EL (cell line): ENCODE results near the gene MAZ.

ENCODE experiments used
- DNase-seq: peaks from one replicate; pipeline ENCODE4 v3.0.0-alpha.2; 2016

Gene MAZ

GRCh38 chr16:29809850-29810698, 3.7 kb downstream of the MAZ start:
- no peak for DNase-seq

DNA sequence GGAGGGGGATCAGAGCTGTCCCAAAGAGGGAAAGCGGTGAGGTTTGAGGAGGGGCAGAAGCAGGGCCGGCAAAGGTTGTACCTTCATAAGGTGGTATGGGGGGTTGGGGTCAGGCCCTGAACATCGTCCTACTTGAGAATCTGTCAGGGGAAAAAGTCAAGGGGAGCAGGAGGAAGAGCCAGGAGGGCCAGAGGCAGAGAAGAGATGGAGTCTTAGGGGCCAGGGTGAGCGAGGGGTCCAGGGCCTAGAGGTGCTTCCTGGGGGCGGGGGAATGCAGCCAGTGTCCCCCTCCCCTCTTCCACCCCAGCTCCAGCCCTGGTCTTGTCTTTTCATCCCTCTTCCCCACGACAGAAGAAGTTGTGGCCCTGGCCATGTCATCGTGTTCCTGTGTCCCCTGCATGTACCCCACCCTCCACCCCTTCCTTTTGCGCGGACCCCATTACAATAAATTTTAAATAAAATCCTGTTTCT, 4.4 kb downstream of the MAZ start:
- DNase-seq, result no peak

DNA sequence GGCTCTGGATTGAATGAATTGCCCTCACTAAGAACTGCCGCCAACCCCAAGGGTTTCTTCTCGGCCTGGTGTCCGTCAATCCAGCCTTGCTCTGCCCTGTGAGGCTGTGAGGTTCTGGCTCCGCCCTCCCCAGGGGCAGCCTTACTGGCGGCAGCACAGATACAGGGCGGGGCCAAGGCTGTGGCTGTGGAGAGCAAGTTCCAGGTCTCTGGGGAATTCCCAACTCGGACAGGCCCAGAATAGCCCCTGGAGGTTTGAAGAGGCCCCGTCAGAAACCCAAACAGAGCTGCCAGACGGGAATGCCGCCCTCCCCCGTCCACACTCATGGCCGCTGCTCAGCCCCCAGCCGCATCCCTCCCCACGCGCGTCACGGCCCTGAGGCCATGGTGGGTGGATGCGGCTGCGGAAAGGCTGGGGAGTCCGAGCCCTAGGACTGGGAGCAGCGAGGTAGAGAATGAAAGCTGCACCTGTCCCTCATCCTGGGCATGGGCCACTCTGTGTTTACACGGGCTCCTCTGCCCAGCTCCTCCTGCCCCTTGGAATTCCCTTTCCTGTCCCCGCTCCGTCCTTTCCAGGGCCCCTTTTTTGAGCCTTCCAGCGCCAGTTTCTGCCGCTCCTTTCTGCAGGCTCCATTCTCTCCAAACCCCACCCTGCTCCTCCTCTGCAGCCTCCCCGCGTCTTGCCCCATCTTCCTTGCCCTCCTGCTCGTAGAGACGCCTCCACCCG, 5.0 kb downstream of the MAZ start:
- DNase-seq, result peak; percentile 99

DNA sequence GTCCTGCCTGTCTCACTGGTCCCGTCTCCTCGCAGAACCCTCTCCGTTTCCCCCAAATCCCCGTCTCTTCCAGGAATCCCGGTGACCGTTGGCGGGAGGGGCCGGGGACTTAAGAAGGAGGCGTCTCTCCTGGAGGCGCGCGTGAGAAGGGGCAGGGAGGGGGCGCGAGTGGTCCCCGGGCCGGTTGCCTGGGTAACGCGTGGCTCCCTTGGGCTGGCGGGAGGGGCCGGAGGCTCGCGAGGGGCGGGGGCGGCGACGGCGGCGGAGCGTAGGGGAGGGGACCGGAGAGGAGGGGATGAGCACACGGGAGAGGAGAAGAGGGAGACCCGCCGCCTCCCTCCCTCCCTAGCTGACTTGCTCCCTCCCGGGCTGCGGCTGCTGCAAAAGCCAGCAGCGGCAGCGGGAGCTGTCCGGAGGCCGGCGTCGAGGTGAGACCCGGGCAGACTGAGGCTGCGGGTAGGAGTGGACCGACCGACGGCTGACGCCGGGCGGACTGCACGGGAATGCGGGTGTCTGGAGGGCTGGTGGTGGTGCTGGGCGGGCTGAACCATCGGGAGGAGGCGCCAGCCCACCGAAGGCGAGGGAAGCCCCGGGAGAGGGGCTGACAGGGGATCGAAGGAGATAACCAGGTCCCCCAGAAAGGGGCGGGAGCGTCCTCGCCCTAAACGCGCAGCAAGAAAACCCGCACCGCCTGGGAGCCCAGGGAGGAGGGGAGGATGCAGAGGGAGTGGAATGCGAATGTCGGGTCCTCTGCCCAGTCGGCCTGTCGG, 5.8 kb downstream of the MAZ start, which contains the start of gene PRRT2:
Gene PRRT2 (plus strand): TSS at position 298 of the 770 bp plus-strand sequence. CDS start 862 bp downstream, outside the sequence.
- DNase-seq, result peak; percentile 55

DNA sequence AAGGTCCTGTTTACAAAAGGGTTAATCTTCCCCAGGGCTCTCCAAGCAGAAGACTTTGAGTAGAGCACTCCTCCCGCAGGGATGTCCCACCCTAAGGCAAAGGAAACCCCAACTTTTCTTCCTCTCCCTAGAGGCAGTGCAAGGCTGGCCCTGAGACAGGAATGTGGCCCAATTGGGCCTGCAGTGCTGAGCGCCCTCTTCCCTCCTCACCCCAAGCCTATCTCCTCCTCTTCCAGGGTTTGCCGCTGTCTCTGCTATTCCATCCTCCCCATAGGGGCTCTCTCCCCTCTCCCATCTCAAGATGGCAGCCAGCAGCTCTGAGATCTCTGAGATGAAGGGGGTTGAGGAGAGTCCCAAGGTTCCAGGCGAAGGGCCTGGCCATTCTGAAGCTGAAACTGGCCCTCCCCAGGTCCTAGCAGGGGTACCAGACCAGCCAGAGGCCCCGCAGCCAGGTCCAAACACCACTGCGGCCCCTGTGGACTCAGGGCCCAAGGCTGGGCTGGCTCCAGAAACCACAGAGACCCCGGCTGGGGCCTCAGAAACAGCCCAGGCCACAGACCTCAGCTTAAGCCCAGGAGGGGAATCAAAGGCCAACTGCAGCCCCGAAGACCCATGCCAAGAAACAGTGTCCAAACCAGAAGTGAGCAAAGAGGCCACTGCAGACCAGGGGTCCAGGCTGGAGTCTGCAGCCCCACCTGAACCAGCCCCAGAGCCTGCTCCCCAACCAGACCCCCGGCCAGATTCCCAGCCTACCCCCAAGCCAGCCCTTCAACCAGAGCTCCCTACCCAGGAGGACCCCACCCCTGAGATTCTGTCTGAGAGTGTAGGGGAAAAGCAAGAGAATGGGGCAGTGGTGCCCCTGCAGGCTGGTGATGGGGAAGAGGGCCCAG, 6.7 kb downstream of the MAZ start:
- DNase-seq, result no peak

GRCh38 chr16:29813644-29814562, 7.6 kb downstream of the MAZ start:
- DNase-seq, result no peak

DNA sequence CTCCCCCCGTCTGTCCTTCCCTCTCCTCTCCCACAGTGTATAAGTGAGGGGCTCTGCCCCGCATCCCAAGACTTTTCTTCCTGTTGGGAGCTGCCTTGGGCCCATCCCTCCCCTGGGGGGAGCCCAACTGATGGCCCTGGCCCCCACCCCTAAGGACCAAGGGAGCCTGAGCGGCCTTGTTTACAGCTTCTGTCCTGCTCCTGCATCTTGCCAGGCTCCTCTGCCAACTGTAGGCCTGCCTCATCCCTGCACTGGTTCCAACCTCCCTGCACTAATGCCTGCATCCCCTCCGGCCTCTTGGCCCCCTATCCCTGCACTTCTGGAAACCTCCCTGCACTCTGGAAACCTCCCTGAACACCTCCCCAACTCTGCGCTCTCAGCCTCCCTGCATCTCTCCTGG, 8.3 kb downstream of the MAZ start:
- DNase-seq, result no peak

DNA sequence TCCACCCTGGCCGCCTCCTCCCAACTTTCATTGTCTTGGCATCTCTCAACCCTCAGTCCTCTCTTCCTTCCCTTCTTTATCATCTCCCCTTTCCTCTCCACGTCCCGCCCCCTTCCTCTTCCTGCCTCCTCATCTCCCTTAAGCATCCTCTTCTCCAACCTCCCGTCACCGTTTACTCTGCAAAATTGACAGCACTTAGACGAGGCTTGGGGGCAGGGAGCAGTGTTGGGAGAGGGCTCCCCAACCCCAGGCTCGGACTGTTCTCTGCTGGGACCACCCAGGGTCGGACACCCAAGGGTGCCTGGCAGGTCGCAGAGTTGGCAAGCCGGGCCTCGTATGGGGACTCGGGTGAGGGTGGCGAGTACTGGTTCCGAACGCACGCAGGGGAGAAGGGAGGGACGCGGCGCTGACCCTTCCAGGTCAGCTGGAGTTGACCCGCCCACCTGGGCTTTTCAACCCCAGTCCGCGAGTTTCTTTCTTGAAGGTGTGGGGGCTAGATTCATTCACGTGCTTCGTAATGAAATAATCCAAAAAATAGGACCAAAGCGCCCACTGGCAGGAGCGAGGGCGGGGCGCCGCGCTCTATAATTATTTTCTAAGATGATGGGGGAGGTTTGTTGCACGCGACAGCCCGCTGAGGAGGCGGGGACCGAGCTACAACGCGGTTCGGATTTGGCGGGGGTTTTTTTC, 8.8 kb downstream of the MAZ start:
- DNase-seq, result peak; percentile 45

- DNase-seq, result peak; percentile 99
Measured at GRCh38 chr16:29815793-29816693, 9.7 kb downstream of the MAZ start, which contains the start of gene PAGR1. Gene PAGR1 (plus strand): TSS chr16:29816152. CDS start chr16:29816526, 374 bp downstream.

- DNase-seq, result peak; percentile 76
Measured at GRCh38 chr16:29816694-29817441, 10.5 kb downstream of the MAZ start.

GRCh38 chr16:29818082-29818481, 11.8 kb downstream of the MAZ start:
- no peak for DNase-seq

GRCh38 chr16:29819506-29819905, 13.2 kb downstream of the MAZ start:
- no peak for DNase-seq

DNA sequence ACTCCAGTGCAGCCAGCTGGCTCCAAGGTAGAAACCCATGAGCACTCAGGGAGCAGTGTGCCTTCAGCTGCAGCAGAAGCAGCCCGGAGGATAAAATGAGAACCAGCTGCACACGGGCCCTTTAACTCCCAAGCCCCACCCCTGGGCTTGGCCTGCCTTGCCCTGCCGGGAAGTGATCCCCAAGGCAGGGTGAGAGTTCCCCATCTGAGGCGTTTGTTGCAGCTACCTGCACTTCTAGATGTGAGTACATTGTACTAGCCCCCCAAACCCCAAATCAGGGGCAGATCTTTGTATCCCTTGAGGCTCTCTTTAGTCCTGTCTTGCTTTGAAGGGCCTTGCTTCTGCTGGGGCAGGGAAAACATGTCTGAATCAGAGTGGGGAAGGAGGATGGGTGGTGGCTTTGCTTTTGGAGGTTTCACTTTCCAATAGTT, 14.0 kb downstream of the MAZ start, which contains the start of gene MVP:
Gene MVP (plus strand): TSS at position 192 of the 431 bp plus-strand sequence. CDS start 10,088 bp downstream, outside the sequence.
- peak; percentile 74 for DNase-seq

GRCh38 chr16:29820730-29821642, 14.7 kb downstream of the MAZ start:
- peak; percentile 44 for DNase-seq

DNA sequence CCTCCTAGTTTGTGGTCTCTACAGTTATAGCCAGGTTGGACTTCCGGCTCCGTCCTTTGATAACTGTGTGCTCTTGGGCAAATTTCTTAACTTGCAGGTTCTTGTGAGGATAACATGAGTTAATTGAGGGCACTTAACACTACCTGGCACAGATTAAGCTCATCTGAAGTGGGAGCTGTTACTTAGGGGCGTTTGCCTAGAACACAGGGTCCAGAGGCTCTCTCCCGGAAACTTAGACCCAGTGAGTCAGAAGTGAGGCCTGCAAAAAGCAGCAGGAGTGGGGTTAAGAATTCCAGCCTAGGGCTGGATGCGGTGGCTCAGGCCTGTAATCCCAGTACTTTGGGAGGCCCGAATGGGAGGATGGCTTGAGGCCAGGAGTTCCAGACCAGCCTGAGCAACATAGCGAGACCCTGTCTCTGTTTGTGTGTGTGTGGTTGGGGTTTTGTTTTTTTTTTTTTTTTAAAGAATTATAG, 15.3 kb downstream of the MAZ start:
- peak; percentile 90 for DNase-seq

GRCh38 chr16:29824589-29825144, 18.3 kb downstream of the MAZ start:
- DNase-seq, result peak; percentile 83
